Left cardiac atrium (tissue), 4 donors: ENCODE measurements around the gene PRDX5. TPM values are rescaled to one million over a fixed set of nuclear protein-coding genes. Genes with fewer than 3 reads are reported as not detected.

Experiments
- ATAC-seq, 2 donors: fragments of 200-7000 bp; cut with Tn5 transposase; one replicate each; pipeline ENCODE4 v1.9.1; 2020; ENCODE audit warnings: mild to moderate bottlenecking in 2 of 2, moderate library complexity in 2 of 2
- DNase-seq: peaks from one replicate; pipeline ENCODE4 v3.0.0-alpha.2; 2020
- intact Hi-C, 2 donors: fragments of 100-400 bp; cut with DNase I; formaldehyde crosslinking; loops; one replicate each; pipeline versions ENCODE4 v1.14.1 to v1.15.1; 2022 to 2023
- total RNA-seq, 2 donors: library from RNA; stranded (reverse); fragmentation: NEBNext Ultra II Directional; extraction: Animal tissue kit (Norgen Biotek cat#: 25700); gene quantifications; one replicate each; pipeline ENCODE4 v1.2.1, GENCODE V29; 2021
- donor health status: DM: no; HTN: yes; CAD: no.
- donor health status: DM: no; HTN: yes; CAD: no; lungs with severe emphysema.
- donor health status: DM: yes; HTN: yes; CAD: no.
- donor health status: Dilated cardiomyopathy.

Gene PRDX5
- total RNA-seq, 2 donors from 2014 or later, result 264 to 298 TPM

GRCh38 chr11:64287676-64288352 lies 30.1 kb upstream of the PRDX5 start:
- ATAC-seq (no peak), DNase-seq (no peak)
- intact Hi-C loops, result no loop called here

GRCh38 chr11:64288353-64288750 lies 29.6 kb upstream of the PRDX5 start:
- ATAC-seq (no peak), DNase-seq (no peak)
- intact Hi-C loops, result no loop called here

GRCh38 chr11:64289002-64289564 lies 28.8 kb upstream of the PRDX5 start:
- intact Hi-C loops, result no loop called here
- DNase-seq, result no peak
- no peak for ATAC-seq

- DNase-seq (no peak), ATAC-seq (no peak)
- intact Hi-C loops, result no loop called here
Observed at GRCh38 chr11:64290352-64291261, 27.3 kb upstream of the PRDX5 start.

- DNase-seq, result no peak
Observed at GRCh38 chr11:64291262-64291751, 26.6 kb upstream of the PRDX5 start, which contains the start of gene KCNK4. Gene KCNK4, plus strand, starts transcription at chr11:64291302. Its CDS starts 1,717 bp downstream, at chr11:64293019.

GRCh38 chr11:64291752-64292459 lies 26.0 kb upstream of the PRDX5 start:
- peak in 1 of 2 donors; percentile 23 for ATAC-seq
- intact Hi-C loops, result no loop called here
- no peak for DNase-seq

More at GRCh38 chr11:64291262-64291751, 26.6 kb upstream of the PRDX5 start, which contains the start of gene KCNK4:
- no peak for ATAC-seq
- intact Hi-C loops, result no loop called here

GRCh38 chr11:64292460-64293254 lies 25.3 kb upstream of the PRDX5 start:
- intact Hi-C loops, result no loop called here
- no peak for ATAC-seq
- DNase-seq, result no peak

- ATAC-seq (no peak), DNase-seq (no peak)
- intact Hi-C loops, result no loop called here
Observed at GRCh38 chr11:64294774-64295173, 23.1 kb upstream of the PRDX5 start.

GRCh38 chr11:64295760-64296159 lies 22.2 kb upstream of the PRDX5 start:
- no peak for ATAC-seq
- DNase-seq, result no peak
- intact Hi-C loops, result no loop called here

GRCh38 chr11:64296236-64296635 lies 21.7 kb upstream of the PRDX5 start:
- no peak for DNase-seq
- intact Hi-C loops, result no loop called here

GRCh38 chr11:64296830-64297698 lies 20.9 kb upstream of the PRDX5 start:
- no peak for ATAC-seq
- intact Hi-C loops, result no loop called here
- no peak for DNase-seq

More at GRCh38 chr11:64296236-64296635, 21.7 kb upstream of the PRDX5 start:
- no peak for ATAC-seq

- intact Hi-C loops, result no loop called here
- no peak for DNase-seq
- ATAC-seq, result no peak
Observed at GRCh38 chr11:64297699-64298358, 20.1 kb upstream of the PRDX5 start.

GRCh38 chr11:64298966-64299846 lies 18.7 kb upstream of the PRDX5 start:
- ATAC-seq (peak; percentile 59 to 60), DNase-seq (peak; percentile 77)
- intact Hi-C loops, result no loop called here

- no peak for DNase-seq
- no peak for ATAC-seq
- intact Hi-C loops, result loop anchor here (5.0 to 10.0 kb wide), 3 partner anchors 48 to 98 kb away; partner anchors contain the start of genes FERMT3 (in 1 of the 2) and PLCB3 (in 1 of the 2)
Observed at GRCh38 chr11:64299847-64300648, 17.9 kb upstream of the PRDX5 start, which contains the start of gene CATSPERZ. Gene CATSPERZ, plus strand, starts transcription at chr11:64300358. Its CDS starts 53 bp downstream, at chr11:64300411.
